ENCODE measurements around the gene TAB2.
A peak's percentile ranks its signal among the peaks of the same experiment; 100 is the strongest.

The TAB2 gene, protein sequence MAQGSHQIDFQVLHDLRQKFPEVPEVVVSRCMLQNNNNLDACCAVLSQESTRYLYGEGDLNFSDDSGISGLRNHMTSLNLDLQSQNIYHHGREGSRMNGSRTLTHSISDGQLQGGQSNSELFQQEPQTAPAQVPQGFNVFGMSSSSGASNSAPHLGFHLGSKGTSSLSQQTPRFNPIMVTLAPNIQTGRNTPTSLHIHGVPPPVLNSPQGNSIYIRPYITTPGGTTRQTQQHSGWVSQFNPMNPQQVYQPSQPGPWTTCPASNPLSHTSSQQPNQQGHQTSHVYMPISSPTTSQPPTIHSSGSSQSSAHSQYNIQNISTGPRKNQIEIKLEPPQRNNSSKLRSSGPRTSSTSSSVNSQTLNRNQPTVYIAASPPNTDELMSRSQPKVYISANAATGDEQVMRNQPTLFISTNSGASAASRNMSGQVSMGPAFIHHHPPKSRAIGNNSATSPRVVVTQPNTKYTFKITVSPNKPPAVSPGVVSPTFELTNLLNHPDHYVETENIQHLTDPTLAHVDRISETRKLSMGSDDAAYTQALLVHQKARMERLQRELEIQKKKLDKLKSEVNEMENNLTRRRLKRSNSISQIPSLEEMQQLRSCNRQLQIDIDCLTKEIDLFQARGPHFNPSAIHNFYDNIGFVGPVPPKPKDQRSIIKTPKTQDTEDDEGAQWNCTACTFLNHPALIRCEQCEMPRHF

DNA sequence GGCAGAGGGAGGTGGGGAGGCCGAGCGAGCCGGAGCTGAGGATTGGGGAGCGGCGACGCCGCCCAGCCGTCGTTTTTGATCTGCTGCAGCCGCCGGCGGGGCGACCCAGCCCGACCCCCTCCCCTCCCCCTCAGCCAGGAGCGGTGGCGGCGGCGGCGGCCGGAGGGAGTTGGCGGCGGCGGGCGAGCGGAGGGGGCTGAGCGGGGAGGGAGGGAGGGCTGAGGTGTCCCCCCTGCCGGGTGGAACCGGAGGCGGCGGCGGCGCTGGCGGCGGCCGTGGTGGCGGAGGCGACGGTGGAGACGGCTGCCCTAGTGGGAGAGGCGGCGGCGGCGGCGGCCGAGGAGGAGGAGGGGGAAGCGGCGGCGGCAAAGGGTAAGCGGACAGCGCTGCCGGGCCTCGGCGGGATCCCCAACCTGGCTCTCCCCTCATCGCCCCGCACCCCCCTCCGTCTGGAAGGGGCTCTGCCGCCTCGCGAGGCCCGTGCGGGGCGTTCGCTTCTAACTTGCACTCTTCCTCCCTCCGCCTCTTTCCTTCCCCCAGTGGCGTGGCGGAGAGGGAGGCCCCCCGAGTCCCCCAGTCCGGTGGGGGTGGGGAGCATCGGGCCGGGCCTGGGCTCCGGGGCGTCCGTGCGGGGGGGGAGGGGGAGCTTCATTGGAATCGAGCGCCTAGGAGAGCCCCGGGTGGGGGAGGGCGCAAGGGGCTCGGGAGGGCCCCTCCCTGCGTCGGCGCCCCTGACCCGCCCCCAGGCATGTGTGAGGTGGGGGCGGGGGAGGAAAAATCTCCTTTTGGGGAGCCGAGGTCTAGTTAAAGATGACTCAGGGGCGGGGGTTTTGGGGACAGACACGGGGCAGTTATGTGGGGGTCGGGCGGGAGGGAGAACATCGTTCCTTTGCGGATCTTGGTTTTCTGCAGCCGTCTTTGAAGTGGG is at the start of gene TAB2:
TAB2 (plus strand) TSS at position 69 of the 928 bp plus-strand sequence. CDS start 52,286 bp downstream, outside the sequence.
- peak; percentile 64 for DNase-seq

DNA sequence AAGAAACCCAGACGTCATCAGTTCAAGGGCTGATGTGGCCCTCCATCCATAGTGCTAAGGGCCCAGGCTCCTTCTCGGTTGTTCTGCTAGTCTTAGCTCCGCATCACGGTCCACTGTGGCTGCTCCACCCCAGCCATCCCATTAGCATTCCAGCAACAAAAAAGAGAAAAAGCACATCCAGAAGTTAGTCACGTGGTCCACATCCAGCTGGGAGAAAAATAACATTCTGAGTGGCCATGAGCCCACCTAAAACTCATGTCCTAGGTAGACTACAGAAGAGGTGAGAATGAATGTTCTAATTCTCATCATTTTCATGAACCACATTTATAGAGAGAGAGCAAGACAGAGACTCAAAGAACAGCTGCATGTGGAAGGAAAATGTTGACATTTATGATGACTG is 49.4 kb upstream of the TAB2 start:
- no peak for DNase-seq

DNA sequence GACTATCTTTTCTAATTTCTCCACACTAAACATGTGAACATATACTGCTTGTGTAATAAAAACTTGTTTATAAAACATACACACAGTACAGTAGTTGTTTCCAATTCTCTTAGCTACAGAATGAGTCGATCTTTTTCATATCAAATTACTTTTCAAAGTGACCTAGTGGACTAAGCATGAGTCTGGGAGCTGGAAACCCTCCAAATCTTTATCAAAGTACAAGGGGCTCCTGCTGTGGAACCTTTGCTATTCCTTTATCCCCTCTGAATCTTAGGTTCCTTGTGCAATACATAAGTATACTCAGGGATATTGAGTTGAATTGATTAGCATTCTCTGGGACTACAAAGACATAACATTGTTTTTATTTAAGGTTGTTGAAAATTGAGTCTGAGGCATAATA is 48.7 kb upstream of the TAB2 start:
- no peak for DNase-seq

DNA sequence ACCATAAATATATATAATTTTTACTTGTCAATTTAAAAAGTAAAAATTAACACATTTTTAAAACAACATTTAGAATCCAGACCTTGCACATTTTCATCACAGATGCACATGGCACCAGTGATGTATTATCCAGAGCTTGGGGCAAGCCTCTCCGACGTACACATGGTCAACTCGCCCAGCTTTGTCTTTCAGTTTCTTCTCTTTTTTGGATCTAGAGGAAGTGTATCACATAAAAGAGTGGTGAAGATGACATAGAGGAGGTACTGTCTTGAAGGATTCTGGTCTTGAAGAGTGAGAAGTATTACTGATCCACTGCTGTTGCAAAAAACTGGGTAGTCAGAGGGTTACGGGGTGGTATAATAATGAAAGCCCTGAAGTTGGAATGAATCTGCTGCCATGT is 46.9 kb upstream of the TAB2 start:
- DNase-seq = no peak

DNA sequence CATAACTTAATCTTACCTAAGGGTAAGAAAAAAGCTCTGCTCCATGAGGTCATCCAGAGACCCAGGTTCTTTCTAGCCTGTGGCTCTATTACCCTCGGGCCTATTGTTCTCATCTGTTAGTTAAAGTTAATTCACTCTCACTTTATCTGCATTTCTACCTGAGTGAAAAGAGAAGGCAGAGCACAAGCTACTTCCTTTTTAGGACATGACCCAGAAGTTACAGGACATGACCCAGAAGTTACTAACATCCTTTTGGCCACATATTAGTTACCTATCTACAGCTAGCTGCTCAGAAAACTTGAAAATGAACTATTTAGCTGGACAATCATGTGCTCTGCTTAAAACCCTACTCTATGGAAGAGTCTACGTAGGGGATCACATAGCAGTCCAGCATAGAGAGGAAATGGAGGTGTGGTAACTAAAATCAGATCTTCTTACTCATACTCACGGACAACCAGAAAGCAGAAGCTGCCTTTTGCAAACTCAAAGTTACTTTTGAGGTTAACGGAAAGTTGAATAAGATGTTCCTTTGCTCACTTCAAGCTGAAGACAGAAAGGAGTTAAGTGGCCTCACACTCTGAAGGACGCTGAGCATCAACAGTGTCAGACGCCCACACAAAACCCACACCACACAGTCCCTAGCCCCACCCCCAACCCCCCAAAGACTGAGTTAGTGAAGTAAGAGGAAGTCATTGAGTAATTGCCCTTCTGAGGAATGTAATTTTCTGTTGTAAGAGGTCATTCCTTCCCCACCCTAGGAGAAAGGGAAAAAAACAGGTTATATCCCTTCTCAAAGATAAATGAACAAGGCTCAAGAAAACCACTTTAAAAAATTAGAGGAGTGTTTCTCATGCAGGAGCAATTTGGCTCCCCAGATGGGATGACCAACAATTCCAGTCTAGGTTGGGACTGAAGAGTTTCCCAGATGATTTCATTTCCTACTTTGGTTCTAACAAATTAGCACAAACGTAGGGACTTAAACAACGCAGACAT is 45.9 kb upstream of the TAB2 start:
- DNase-seq = peak; percentile 61

DNA sequence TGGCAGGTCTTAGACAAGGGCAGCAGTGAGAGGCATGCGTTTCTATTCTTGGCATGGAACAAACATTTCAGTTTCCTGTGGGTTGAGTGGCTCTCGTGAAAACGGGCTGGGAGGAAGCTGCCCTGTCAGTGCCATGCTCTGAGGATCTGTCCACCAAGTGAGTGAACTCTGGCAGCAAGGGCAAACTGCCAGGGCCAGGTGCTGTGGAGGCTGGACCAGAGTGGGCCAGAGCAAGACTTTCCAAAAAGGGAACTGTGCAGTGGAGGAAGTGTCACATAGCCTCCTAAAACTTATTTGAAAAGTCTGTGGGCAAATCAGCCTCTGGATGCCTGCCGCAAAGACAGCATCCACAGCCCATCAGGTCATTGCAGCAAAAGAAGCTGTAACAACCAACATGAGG is 44.2 kb upstream of the TAB2 start:
- peak; percentile 28 for DNase-seq

DNA sequence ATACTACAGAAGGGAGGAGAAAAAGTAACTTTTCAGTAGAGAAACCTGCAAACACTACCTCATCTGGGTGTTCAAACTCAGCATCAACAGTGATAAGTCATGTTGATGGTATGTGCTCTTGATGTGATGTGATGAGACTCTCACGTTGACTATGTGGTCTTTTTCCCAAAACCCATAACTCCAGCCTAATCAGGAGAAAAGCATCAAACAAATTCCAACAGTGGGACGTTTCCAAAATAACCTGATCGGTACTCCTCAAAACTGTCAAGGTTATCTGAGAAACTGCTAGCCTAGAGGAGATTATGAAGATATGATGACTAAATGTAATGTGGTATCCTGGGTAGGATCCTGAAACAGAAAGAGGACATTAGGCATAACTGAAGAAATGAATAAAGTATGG is 41.9 kb upstream of the TAB2 start:
- DNase-seq = no peak

DNA sequence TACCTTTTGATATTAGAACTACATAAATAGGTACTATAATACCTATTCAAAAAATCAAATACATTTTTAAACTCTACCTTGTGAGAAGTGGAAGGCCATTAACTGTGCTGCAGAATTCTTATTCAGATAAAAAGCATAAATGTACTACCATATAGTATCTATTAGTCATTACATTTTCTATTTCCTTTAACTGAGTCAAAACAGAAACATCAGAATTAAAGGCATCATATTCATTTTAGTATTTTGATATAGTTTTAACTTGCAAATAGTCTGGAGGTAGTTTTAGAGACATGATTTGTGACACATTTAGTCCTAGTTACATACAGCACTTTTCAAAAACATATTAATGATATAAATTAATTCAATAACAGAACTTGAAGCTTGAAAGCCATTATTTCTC is 39.9 kb upstream of the TAB2 start:
- DNase-seq = no peak

DNA sequence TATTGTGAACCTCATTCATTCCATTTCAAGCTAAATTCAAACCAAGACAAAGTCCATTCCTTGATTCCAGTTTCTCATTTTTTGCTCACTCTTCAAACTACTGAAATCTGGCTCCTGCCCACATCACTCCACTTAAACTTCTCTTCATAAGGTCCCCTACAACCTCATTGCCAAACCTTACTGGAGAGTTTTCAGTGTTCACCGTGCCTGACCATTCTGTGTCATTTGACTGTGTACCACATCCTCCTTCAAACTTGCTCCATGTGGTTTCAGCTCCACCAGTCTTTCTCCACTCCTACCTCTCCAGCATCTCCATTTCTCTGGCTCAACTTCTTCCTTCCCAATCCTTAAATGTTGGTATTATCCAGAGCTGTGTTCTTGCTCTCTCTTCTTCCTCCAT is 38.5 kb upstream of the TAB2 start:
- no peak for DNase-seq

DNA sequence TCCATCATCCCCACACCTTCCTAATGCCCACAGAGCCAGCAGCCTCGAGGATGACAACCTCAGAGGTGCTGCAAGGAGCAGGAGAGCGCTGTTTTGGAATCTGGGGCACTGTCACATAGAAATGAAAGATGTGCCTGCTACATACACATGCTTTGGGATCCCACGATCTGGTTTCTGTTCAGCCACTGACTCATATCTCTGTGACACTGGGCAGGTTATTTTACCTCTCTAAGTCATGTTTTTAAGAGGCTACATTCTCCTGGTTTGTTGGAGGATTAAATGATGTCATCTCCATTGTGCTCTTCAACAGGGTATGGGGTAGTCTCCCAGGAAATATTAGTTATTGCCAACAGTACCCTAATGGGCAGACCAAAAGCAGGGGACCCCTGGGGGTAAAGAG is 32.6 kb upstream of the TAB2 start:
- no peak for DNase-seq

DNA sequence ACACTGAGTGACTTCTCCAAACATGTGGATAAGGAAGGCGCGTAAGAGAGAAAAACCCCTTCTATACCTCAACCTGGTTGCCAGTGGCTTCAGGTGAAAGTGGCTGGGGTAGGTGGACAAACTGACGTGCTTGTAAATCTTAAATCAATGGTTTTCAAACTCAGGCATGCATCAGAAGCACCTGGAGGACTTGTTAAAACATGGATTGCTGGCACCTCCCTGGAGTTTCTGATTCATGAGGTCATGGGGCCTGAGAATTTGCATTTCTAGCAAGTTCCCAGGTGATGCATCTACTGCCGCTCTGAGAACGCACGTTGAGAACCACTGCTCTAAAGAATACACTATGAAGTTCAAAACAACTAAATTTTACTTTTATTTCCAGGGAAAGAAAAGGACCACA is 31.9 kb upstream of the TAB2 start:
- DNase-seq = no peak

DNA sequence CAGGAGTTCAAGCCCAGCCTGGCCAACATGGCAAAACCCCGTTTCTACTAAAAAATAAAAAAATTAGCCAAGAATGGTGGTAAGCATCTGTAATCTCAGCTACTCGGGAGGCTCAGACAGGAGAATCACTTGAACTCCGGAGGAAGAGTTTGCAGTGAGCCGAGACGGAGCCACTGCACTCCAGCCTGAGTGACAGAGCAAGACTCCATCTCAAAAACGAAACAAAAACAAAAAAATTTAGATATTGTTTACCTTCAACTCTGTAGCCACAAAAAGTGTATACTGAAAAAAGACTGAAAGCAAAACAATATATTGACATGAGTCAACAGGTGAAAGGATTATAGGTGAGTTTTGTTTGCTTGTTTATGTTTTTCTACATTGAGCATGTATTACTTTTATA is 30.6 kb upstream of the TAB2 start:
- no peak for DNase-seq

DNA sequence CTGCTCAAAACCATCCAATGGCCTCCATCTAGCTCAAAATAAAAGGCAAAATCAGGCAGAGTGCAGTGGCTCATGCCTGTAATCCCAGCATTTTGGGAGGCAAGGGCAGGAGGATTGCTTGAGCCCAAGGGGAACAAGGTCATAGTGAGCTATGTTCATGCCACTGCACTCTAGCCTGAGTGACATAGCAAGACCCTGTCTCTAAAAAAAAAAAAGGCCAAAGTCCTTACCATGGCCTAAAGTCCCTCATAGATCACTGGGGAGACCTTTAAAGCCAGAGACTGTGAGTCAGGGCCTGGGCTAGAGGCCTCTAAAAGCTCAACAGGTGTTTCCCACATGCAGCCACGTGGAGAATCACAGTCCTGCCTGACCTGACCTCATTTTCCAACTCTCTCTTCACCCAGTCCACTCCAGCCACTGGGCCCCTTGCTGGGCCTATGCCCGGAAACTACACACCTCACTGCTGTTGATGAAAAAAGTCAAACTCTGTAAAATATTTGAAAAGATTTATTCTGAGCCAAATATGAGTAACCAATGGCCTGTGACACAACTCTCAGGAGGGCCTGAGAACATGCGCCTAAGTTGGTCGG is 28.2 kb upstream of the TAB2 start:
- no peak for DNase-seq

DNA sequence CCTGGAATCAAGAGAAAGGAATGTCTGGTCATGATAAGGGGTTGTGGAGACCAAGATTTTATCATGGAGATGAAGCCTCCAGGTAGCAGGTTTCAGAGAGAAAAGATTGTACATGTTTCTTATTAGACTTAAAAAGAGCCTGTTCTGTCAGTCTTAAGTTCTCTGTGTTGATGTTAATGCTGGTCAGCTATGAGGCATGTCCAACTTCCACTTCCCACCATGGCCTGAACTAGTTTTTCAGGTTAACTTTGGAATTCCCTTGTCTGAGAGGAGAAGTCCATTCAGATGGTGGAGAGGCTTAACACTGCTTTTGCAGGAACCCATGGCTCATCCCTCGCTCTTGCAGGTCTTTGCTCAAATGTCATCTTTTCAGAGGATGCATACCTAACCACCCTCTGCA is 27.5 kb upstream of the TAB2 start:
- no peak for DNase-seq

DNA sequence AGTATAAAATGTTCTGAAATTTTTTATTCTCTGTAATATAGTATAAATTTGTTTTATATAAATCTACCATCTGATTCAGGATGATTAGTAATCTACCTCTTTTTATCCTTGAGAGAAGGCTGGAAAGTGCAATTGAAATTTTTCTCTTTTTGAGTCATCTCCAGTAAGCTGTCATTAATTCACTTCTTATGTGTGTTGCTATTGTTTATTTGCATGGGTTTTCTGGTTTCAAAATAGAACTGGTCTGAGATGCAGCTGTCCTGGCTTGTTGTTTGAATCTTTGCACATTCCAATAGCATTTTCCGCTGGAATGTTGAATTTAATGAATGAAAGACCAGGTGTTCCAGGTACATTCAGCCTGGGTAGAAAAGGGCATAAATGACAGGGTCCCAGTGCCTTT is 24.3 kb upstream of the TAB2 start:
- no peak for DNase-seq

DNA sequence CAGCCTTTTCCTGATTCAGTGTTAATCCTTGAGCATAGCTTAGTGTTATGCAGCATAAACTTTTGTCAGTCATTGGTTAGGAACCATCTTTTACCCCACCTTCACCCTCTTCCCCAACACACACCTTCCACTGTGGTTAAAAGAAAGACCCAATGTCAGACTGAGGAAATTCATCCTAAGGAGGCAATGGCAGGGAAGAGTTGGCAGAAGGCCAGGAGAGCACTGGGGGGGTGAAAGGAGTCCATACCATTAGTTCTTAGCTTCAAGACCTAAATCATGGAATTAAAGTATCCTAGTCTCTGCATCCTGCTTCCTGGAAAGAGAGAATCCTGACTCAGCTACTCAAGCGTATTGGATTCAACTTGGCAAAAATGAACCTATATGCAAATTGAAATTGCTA is 16.9 kb upstream of the TAB2 start:
- no peak for DNase-seq

DNA sequence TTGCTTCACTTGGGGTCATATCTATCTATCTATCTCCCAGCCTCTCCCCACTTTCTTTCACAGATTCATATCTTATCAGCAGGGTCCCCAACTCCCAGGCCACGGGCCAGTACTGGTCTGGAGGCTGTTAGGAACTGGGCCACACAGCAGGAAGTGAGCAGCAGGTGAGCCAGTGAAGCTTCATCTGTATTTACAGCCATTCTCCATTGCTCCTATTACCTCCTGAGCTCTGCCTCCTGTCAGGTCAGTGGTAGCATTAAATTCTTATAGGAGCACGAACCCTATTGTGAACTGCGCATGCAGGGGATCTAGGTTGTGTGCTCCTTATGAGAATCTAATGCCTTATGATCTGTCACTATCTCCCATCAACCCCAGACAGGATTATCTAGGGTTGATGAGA is 14.8 kb upstream of the TAB2 start:
- DNase-seq = no peak

DNA sequence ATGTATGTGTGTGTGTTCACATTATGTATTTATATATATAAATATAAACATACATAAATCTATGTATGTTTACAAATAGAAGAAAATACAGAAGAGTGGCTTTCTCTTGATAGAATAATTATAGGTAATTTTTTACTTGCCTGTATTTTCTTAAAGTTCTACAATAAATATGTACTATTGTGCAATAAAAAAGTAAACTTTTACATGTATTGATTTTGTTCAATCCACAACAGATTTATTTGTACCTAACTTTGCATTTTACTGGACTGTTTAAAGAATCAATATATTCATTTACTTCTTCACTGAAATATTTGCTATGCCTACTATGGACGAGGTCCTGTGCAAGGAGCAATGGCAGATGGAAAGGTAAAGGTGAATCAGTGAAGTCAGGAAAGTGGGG is 14.0 kb upstream of the TAB2 start:
- no peak for DNase-seq

DNA sequence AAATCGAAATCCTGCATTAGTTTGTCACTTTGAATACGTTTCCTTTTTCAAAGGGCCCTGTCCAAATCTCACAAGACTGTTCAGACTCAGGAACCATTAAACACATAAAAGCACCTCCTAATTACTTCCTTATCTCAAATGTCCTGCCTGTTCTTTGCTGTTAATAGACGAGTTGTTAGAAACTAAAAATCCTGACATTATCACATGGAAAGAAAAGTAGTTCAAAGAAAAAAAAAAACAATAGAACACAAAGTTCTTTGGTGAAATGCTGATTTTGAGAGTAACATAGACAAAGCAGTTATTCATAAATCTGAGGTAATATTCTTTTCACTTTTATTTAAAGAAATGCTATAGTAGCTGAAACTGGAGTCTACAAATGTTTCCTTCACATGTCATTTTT is 12.1 kb upstream of the TAB2 start:
- DNase-seq = no peak

DNA sequence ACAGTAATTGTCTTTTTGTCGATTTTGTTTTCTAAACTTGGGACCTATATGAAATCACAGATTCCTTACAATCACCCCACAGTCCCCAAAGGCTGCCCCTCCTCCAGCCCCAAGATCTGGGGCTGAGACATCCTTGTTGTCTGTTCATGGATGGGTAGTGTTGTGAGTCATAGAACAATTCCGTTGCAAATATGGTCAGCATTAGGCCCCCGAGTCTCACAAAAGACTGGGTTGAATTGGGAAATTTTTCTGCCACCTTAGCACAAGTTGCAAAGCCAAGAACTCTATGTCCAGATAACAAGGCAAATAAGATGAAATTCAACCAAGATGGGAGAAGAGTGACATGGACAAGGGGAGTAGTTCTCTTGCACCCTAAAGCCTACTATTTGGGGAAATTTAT is 10.5 kb upstream of the TAB2 start:
- DNase-seq = no peak

DNA sequence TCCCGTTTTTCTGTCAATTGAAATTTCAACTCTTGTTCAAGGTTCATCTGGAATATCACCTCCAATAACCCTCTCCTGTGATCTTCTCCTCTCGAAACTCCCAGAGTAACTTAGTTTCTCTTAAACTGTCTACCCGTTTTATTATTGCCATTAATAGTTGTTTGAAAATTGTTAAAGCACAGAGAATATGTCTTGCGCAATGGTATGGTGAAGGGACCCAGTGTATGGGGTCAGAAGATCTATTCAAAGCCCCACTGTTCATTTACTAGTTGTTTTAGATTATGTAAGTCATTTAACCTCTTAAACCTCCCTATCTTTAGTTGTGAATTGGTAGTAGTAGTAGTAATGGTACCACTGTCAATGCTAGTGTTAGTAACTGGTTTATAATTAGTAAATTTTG is 6.2 kb upstream of the TAB2 start:
- no peak for DNase-seq

DNA sequence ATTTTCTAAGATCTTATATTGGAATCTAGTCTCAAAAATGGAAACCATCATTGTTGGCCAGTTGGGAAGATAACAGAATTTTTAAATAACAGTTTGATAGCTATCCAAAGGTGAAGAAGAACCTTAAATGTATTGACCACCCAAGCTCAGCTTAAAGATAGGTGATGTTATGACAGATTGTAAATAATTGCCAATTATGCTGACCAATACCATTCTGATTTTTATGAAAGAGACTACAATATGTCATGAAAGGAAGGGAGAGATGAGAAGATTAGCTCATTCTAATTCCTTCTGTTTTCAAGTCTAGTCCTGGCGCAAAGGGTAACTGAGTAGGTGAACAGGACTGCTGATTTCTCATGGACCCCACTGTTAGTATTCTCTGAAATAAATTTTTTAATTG is 5.7 kb upstream of the TAB2 start:
- DNase-seq = no peak
